M059J (cell line): ENCODE measurements around the gene MFSD6. TPM values are rescaled to one million over a fixed set of nuclear protein-coding genes. Genes with fewer than 3 reads are reported as not detected.

Source experiments
- DNase-seq: peaks from one replicate; pipeline ENCODE4 v3.0.0-alpha.2; 2012; ENCODE audit warnings: low read depth
- total RNA-seq: library from RNA; depleted of rRNA; stranded (reverse); fragments of >200 nt; shearing (Covaris generic); gene quantifications from 2 replicates; pipeline ENCODE4 v1.2.3, GENCODE V29; 2014; rRNA removed

The MFSD6 gene
- total RNA-seq, 1 experiment from 2014 or later: 27.4 TPM

DNA sequence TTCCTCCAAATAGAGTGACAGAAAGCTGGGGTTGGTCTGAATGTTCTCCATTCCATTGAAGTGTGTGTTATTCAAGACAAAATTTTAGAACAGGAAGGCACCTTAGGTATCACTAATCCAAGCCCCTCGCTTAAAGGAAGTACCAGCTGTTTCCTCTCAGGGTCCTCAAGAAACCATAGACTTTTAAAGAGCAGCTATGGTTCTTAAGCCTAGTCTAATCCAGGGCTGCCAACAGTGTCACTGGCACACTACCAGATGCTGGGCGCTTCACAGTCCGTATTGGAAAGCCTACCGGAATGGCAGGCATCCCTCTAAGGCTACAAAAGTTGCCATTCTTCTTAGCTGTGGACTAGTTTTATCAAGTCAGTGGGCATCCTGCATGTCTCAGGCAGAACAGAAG, 124.4 kb downstream of the MFSD6 start:
- DNase-seq: no peak

- DNase-seq: peak; percentile 50
Observed at GRCh38 chr2:190533175-190533967, 125.2 kb downstream of the MFSD6 start.

DNA sequence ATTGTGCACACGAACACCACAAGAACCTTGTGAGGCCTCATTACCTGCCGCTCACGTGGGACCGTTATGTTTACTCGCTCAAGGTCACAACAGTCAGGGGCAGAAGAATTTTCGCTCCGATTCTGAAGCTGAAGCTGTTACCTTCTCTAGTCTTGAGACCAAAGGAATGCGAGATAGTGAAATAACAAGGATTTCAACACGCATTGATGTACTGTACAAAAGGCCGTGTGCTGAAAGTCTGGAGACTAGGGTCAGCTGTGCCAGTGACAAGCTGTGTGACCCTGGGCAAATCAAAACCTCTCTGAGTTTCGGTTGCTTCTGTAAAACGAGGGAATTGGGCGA, 125.8 kb downstream of the MFSD6 start:
- DNase-seq: no peak

GRCh38 chr2:190534310-190535120, 126.4 kb downstream of the MFSD6 start, which contains the start of gene NEMP2:
Gene NEMP2 (minus strand): TSS chr2:190534722. CDS start chr2:190534655, 67 bp downstream.
- DNase-seq: peak; percentile 79

DNA sequence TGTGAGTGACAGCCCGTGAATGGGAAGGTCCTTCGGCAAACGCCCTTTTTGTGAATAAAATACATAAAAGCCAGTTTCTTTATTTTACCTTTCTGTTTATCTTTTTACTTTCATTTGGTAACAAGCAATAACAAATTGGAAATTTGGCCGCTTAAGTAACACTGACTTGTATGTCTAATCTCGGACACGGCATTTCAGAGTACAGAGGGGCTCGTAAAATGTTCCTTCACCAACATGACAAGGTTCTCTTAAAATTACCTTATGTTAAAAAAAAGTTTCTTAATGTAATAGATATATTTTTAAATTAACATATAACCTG, 126.9 kb downstream of the MFSD6 start:
- DNase-seq: no peak

GRCh38 chr2:190535586-190535985, 127.4 kb downstream of the MFSD6 start:
- DNase-seq: no peak

DNA sequence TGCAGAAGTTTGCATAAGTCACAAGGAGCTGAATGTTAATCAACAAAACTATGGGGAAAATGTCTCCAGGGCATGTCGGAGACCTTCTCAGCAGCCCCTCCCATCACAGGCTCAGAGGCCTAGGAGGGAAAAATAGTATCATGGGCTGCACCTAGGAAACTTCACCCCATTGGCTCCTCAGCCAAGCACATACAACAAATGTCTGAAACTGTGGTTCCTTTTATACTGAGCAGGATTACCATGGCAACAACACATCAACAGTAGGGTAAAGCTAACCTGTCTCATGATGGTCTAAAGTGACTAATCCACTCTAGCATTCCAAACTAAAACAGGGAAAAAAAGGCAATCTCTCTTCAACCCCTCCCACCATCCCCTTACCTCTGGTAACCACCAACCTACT, 129.6 kb downstream of the MFSD6 start:
- DNase-seq: peak; percentile 86

DNA sequence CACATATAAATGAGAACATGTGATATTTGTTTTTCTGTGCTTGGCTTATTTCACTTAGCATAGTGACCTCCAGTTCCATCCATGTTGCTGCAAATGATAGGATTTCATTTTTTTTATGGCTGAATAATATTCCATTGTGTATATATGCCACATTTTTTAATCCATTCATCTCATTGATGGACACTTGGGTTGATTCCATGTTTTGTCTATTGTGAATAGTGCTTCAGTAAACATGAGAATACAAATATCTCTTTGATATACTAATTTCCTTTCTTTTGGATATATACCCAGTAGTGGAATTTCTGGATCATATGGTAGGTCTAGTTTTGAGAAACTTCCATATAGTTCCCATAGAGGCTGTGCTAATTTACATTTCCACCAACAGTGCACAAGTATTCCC, 130.0 kb downstream of the MFSD6 start:
- DNase-seq: no peak

DNA sequence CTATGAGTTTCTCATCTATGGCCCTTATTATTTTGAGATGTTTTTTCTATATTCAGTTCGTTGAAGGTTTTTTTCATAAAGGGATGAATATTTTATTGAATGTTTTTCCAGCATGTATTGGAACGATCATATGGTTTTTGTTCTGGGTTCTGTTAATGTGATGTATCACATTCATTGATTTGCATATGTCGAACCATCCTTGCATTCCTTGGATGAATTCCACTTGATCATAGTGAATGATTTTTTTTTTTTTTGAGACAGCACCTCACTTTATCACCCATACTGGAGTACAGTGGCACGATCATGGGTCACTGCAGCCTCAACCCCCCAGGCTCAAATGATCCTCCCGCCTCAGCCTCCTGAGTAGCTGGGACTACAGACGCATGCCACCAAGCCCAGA, 131.9 kb downstream of the MFSD6 start:
- peak; percentile 34 for DNase-seq

GRCh38 chr2:190545093-190545492, 136.9 kb downstream of the MFSD6 start:
- no peak for DNase-seq

DNA sequence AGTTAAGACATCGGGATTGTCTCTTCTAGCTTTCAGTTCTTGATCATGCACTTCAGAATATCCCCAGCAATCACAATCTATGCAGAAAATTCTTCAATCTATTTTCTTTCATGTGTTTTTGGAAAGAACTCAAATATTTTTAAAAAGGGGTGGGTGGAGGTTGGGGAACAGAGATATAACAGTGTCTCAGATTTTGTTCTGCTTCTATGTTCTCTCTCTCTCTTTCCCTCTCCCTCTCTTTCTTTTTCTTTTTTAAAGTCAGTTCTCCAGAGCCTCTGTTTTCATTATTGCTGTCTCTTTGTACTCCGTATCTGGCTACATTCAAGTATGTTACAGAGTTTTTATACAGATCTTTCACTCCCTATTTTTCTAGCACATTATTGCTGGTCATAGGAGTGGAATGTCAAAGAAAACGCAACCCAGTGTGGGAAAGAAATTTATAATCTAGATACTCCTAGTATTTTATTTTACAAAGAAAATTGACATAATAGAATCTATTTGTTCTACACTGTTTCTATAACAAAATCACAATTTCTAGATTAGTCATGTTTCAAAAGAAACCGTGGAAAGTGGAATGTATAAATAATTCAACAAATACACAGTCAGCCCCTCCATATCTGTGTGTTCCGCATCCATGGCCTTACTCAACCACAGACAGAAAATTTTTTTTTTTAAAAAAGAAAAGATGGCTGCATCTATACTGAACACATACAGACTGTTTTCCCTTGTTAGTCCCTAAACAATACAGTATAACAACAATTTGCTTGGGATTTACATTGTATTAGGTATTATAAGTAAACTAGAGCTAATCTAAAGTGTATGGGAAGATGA, 137.6 kb downstream of the MFSD6 start:
- no peak for DNase-seq

DNA sequence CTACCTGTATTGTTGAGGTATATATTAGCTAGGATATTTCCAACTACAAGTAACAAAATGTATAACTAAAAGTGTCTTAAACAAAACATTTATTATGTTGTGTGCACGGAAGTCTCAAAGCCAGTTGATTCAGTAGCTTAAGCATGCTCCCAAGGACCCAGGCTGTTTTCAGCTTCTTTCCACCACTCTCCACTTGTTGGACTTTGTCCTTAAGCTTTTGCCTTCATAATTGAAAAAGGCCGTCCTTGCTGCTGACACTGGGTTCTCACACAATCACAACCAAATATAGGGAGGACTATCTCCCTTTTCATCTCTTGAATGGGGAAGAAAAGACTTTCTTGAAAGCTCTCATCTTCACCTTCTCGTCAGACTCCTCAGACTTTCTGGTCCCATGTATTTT, 138.6 kb downstream of the MFSD6 start:
- DNase-seq: no peak

DNA sequence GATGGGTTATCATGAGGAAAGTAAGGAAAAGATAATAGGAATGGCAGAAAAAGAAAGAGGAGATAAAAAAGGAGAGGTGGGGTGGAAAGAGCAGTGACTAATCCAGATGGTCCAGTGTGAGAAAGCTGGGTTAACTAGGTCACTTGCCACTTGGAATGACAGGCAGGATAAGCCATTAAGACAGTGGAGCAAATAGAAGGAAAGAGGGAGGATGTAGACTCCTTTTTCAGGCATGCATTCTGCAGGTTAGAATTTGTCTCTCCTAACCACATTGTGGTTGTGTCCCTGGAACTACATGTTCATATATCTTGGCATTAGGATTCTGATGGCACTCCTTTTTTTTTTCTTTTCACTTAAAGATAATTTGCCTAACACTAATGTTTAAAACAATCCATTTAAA, 139.7 kb downstream of the MFSD6 start:
- peak; percentile 32 for DNase-seq

- DNase-seq: no peak
Observed at GRCh38 chr2:190550137-190550536, 142.0 kb downstream of the MFSD6 start.

Other genes starting within 250 kb of the MFSD6 start
- 9.6 and 17.2 TPM in 2 replicates for gene HIBCH, start 88.5 kb upstream of the MFSD6 start, total RNA-seq
- gene INPP1, start 64.8 kb upstream of the MFSD6 start, total RNA-seq: 6.6 and 12.0 TPM in 2 replicates
- gene NEMP2, start 126.4 kb downstream of the MFSD6 start, total RNA-seq: 4.4 and 9.5 TPM in 2 replicates
- 24.1 and 32.1 TPM in 2 replicates for gene NAB1, start 240.7 kb downstream of the MFSD6 start, total RNA-seq